NCI-H2107 (cell line): Measurements from ENCODE around the gene SOCS3.

Experiments used
- DNase-seq: peaks from one replicate; lab custom pipeline; 2025; lab: John Stamatoyannopoulos, UW

The SOCS3 gene

GRCh38 chr17:78307887-78308638 is 51.8 kb downstream of the SOCS3 start:
- no peak for DNase-seq

GRCh38 chr17:78306913-78307312 is 53.0 kb downstream of the SOCS3 start:
- DNase-seq = no peak
